Right lobe of liver (tissue), 6 donors: ENCODE data around the gene ULK4. TPM values are rescaled to one million over a fixed set of nuclear protein-coding genes. Genes with fewer than 3 reads are reported as not detected.

Experiments used
- ATAC-seq, 4 donors: fragments of 200-7000 bp; cut with Tn5 transposase; one replicate each; pipeline ENCODE4 v1.9.1; 2020; ENCODE audit warnings: mild to moderate bottlenecking in 4 of 4, moderate library complexity in 4 of 4
- DNase-seq, 3 donors: peaks; one replicate each; pipeline ENCODE4 v3.0.0-alpha.2; 2020
- H3K27ac ChIP-seq, 3 donors: fragments of 200-600 bp; one replicate each; pipeline ENCODE4 v1.8.0; 2022
- H3K27me3 ChIP-seq, 2 donors: fragments of 200-600 bp; one replicate each; pipeline ENCODE4 v1.8.0; 2022
- H3K36me3 ChIP-seq, 4 donors: fragments of 200-600 bp; sonication (generic) in 1 of 4; one replicate each; pipeline versions ENCODE4 v1.5.1 to v1.8.0; 2017 to 2022; ENCODE audit warnings: control low read depth in 1 of 4
- H3K4me1 ChIP-seq, 4 donors: fragments of 200-600 bp; sonication (generic) in 1 of 4; one replicate each; pipeline versions ENCODE4 v1.5.1 to v1.8.0; 2017 to 2022; ENCODE audit warnings: control low read depth in 1 of 4
- H3K4me3 ChIP-seq, 3 donors: fragments of 200-600 bp; one replicate each; pipeline ENCODE4 v1.8.0; 2022
- H3K9me3 ChIP-seq, 4 donors: fragments of 200-600 bp; sonication (generic) in 1 of 4; one replicate each; pipeline versions ENCODE4 v1.5.1 to v1.8.0; 2017 to 2022; ENCODE audit warnings: control low read depth in 1 of 4
- CTCF ChIP-seq, 4 donors: fragments of 200-600 bp in 3 of 4; fragments of 450-650 bp in 1 of 4; IDR thresholded peaks; one replicate each; pipeline versions ENCODE4 v1.5.1 to v1.8.0; 2016 to 2022; ENCODE audit warnings: antibody characterized with exemption in 4 of 4, mild to moderate bottlenecking in 2 of 4
- POLR2A ChIP-seq: fragments of 450-650 bp; IDR thresholded peaks from one replicate; pipeline ENCODE4 v1.6.1; 2017; ENCODE audit warnings: antibody characterized with exemption, mild to moderate bottlenecking
- WGBS: methylation state at CpG from one replicate; pipeline ENCODE4 v1.1.6; 2018; ENCODE audit warnings: low coverage, low lambda C conversion rate; ENCODE audit not compliant: insufficient coverage; ENCODE audit errors: missing lambda C conversion rate; 5-methylcytosine and 5-hydroxymethylcytosine counted together
- intact Hi-C, 2 donors: fragments of 100-400 bp; cut with DNase I; formaldehyde crosslinking; loops; one replicate each; pipeline versions ENCODE4 v1.11.2 to v1.14.1; 2022
- total RNA-seq, 6 experiments: library from RNA; depleted of rRNA in 2 of 6; stranded (reverse); fragments of >200 nt in 2 of 6; fragmentation: NEBNext Ultra II Directional in 3 of 6; extraction: Animal tissue kit (Norgen Biotek cat#: 25700) in 3 of 6; gene quantifications; one replicate each; pipeline versions ENCODE4 v1.1.0 to v1.2.4, GENCODE V29; 2016 to 2023
- donor health status: DM: no; HTN: yes; CAD: no.
- donor health status: DM: no; HTN: no; CAD: no.
- donor health status: DM: no; HTN: no; CAD: no.
- donor health status: DM: no; HTN: yes; CAD: no.
- donor health status: DM: no; HTN: yes; CAD: no.

Gene ULK4
- total RNA-seq, 6 experiments from 2014 or later: 2.8 to 5.6 (median 4.9) TPM

- Histone ChIP-seq H3K9me3 (no peaks in the 10 kb centered on the region), H3K27ac (no peak overlapping the region), H3K4me1 (no peaks in the 10 kb centered on the region), H3K36me3 (no peaks in the 10 kb centered on the region), H3K27me3 (no peaks in the 10 kb centered on the region), H3K4me3 (no peak overlapping the region)
- intact Hi-C loops: no loop called here
- ATAC-seq (no peak), DNase-seq (no peak)
- WGBS: 89% methylated on average over 3 of the region's 9 CpGs
- TF ChIP-seq CTCF (IDR thresholded peaks at IDR 0.05): no peak
- no peak for TF ChIP-seq POLR2A
These were observed 604.6 kb downstream of the ULK4 start for GRCh38 chr3:41357271-41357670.

GRCh38 chr3:41356775-41357174 lies 605.1 kb downstream of the ULK4 start:
- intact Hi-C loops: no loop called here
- 31% methylated on average over 2 of the region's 2 CpGs for WGBS
- Histone ChIP-seq H3K4me1 (no peaks in the 10 kb centered on the region), H3K27me3 (no peaks in the 10 kb centered on the region), H3K36me3 (no peaks in the 10 kb centered on the region), H3K27ac (no peak overlapping the region), H3K4me3 (no peak overlapping the region), H3K9me3 (no peaks in the 10 kb centered on the region)
- ATAC-seq (no peak), DNase-seq (no peak)
- no peak for TF ChIP-seq CTCF (IDR thresholded peaks at IDR 0.05)
- TF ChIP-seq POLR2A: no peak

DNA sequence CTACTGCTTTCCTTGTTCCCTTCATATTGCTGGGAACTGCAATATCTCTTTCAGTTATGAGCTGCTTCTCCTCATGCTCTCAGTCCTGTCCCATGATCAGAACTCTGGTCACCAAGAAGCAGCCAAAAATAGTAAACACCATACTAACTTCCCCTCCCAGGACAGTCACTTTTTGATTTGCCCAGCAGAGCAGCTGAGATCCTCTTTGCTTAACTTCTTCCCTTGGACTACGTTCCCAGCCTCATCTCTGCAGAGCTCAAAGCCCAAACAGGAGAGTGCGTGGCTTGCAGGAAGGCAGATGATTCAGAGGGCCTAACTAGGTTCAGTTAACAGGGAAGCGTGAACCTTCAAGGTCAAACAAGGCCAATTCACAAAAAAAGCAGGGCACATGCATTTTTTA lies 609.4 kb downstream of the ULK4 start:
- ATAC-seq (peak; percentile 34 to 51 (median 42)), DNase-seq (no peak)
- WGBS: 57% methylated on average over 3 of the region's 3 CpGs
- H3K4me1 ChIP-seq: no peaks in the 10 kb centered on the region
- H3K27me3 ChIP-seq: no peaks in the 10 kb centered on the region
- H3K4me3 ChIP-seq: no peak overlapping the region
- TF ChIP-seq POLR2A (no peak), CTCF (IDR thresholded peaks at IDR 0.05) (no peak)
- no peaks in the 10 kb centered on the region for H3K36me3 ChIP-seq
- H3K9me3 ChIP-seq: no peaks in the 10 kb centered on the region
- intact Hi-C loops: no loop called here
- no peak overlapping the region for H3K27ac ChIP-seq

DNA sequence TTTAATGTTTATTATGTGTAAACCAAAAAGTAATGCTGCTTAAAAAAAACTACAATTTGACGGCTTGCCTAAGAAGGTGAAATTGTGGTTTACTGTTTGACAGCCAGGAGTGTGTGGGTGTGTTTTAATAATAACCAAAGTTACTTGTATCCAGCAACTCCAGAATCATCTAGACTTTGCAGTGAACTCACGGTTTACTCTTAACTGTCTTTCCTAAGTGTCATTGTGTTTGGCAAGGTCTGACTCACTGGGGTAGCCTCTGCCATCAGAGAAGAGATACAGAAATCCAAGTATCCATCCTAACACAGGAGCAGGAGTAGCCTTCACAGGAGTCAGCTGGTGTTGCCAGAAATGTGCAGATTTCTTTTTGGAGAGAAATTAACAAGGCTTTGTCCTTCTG lies 611.5 kb downstream of the ULK4 start:
- no peak for DNase-seq
- H3K4me1 ChIP-seq: no peaks in the 10 kb centered on the region
- no peaks in the 10 kb centered on the region for H3K36me3 ChIP-seq
- intact Hi-C loops: no loop called here
- ATAC-seq: no peak
- no peak overlapping the region for H3K27ac ChIP-seq
- no peaks in the 10 kb centered on the region for H3K27me3 ChIP-seq
- H3K4me3 ChIP-seq: no peak overlapping the region
- H3K9me3 ChIP-seq: no peaks in the 10 kb centered on the region
- TF ChIP-seq CTCF (IDR thresholded peaks at IDR 0.05) (no peak), POLR2A (no peak)
- 57% methylated on average over 2 of the region's 2 CpGs for WGBS

DNA sequence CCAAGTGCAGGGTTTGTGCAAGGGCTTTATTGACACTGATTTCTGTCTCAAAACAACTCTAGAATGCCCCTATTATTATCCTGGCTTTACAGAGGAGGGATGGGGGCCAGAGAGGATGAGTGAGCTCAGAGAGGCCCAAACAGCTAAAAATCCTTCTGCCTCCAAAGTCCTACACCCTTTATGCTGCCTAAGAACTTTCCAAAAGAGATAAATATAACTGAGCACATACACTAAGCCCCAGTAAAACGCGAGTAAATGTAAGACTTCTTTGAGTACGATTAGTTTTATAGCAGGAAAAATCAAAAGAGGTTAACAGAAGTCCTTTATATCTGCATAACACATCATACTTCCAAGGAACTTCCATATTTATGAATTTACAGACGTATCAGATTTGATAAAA lies 613.5 kb downstream of the ULK4 start:
- H3K27me3 ChIP-seq: no peaks in the 10 kb centered on the region
- no peak overlapping the region for H3K4me3 ChIP-seq
- no peak for TF ChIP-seq POLR2A
- no peak for TF ChIP-seq CTCF (IDR thresholded peaks at IDR 0.05)
- no peak for ATAC-seq
- no peaks in the 10 kb centered on the region for H3K36me3 ChIP-seq
- intact Hi-C loops: no loop called here
- H3K27ac ChIP-seq: no peak overlapping the region
- no peak for DNase-seq
- 87% methylated on average over 4 of the region's 4 CpGs for WGBS
- H3K4me1 ChIP-seq: no peaks in the 10 kb centered on the region
- no peaks in the 10 kb centered on the region for H3K9me3 ChIP-seq
